Measurements from ENCODE around the gene MEST.

DNA sequence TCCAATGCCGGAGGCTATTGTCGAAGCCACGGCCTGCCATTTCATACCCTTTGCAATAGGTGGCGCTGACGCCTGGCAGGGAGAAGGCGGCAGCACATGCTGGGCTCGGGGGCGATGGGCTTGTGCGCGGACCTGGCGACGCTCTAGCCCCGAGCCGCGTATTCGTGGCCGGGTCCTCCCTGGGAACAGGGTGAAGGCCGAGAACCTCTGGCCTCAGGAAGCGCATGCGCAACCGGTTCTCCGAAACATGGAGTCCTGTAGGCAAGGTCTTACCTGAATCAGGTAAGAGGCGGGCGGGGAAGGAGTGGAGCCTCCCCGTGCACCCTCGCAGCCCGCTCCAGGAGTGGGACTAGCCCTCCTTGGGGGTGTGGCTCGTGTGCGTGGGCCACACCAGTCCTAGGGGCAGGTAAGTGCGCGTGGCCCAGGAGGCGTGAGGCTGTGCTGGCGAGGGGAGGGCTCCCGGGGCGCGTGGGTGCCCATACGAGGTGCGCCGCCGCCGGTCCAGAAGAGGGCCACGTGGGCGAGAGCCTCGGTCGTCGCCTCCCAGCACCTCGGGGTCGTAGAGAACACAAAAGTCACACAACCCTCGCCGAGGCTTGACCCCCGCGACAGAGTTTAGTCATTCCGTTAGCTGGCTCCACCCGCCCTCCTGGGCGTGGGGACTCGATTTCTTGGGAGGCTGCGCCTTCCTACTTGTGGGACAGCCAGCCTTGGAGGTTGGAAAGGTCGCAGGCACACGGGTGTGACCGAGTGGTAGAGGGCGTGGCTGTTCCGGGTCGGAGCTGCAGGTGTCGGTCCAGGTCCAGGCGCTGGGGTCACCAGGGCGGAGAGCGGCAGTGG, 5.6 kb upstream of the MEST start:
- TF ChIP-seq, protein P1, sequence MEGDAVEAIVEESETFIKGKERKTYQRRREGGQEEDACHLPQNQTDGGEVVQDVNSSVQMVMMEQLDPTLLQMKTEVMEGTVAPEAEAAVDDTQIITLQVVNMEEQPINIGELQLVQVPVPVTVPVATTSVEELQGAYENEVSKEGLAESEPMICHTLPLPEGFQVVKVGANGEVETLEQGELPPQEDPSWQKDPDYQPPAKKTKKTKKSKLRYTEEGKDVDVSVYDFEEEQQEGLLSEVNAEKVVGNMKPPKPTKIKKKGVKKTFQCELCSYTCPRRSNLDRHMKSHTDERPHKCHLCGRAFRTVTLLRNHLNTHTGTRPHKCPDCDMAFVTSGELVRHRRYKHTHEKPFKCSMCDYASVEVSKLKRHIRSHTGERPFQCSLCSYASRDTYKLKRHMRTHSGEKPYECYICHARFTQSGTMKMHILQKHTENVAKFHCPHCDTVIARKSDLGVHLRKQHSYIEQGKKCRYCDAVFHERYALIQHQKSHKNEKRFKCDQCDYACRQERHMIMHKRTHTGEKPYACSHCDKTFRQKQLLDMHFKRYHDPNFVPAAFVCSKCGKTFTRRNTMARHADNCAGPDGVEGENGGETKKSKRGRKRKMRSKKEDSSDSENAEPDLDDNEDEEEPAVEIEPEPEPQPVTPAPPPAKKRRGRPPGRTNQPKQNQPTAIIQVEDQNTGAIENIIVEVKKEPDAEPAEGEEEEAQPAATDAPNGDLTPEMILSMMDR (IDR thresholded peaks at IDR 0.05): peak; percentile 71 to 85 (median 76)
- no peak for TF ChIP-seq EP300 (IDR thresholded peaks at IDR 0.05)
